Tibial nerve (tissue), 4 donors: ENCODE results near the gene KRT72.

Experiments
- EP300 ChIP-seq, 2 donors: sonication (generic); formaldehyde crosslinking; IDR thresholded peaks; one replicate each; pipeline ENCODE4 v1.6.1; 2017; ENCODE audit warnings: antibody characterized with exemption in 2 of 2, mild to moderate bottlenecking in 1 of 2
- TF ChIP-seq, protein P1 (sequence below), 5 experiments: fragments of 200-600 bp in 3 of 5; fragments of 450-650 bp in 2 of 5; sonication (generic) in 3 of 5; IDR thresholded peaks; one replicate each; pipeline ENCODE4 v1.5.1; 2016 to 2019; ENCODE audit warnings: antibody characterized with exemption in 5 of 5, mild to moderate bottlenecking in 3 of 5, moderate library complexity in 2 of 5

DNA sequence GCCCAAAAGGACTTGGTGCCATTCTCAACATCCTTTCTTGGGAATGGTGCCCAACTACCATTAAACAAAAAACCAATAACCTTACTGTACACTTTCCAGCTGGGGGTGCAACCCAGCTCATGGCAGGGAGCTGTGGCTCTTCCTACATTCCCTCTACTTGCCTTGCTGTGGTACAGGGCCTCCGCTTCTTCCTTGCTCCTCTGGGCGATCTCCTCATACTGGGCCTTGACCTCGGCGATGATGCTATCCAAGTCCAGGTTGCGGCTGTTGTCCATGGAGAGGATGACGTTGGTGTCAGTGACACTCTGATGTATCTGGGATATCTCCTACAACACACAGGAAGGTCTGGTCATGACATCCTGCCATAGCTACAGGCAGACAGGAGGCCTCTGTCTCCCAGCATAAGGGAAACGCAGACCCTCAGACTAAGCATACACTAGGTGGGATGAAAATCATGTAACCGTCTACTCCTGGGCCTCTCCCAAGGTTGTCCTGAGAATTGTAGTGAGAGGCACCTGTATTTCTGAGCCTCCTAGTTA is 46.8 kb upstream of the KRT72 start:
- TF ChIP-seq EP300 (IDR thresholded peaks at IDR 0.05): no peak
- TF ChIP-seq, protein P1, sequence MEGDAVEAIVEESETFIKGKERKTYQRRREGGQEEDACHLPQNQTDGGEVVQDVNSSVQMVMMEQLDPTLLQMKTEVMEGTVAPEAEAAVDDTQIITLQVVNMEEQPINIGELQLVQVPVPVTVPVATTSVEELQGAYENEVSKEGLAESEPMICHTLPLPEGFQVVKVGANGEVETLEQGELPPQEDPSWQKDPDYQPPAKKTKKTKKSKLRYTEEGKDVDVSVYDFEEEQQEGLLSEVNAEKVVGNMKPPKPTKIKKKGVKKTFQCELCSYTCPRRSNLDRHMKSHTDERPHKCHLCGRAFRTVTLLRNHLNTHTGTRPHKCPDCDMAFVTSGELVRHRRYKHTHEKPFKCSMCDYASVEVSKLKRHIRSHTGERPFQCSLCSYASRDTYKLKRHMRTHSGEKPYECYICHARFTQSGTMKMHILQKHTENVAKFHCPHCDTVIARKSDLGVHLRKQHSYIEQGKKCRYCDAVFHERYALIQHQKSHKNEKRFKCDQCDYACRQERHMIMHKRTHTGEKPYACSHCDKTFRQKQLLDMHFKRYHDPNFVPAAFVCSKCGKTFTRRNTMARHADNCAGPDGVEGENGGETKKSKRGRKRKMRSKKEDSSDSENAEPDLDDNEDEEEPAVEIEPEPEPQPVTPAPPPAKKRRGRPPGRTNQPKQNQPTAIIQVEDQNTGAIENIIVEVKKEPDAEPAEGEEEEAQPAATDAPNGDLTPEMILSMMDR (IDR thresholded peaks at IDR 0.05): no peak
